ENCODE results near the gene AOAH. TPM values are rescaled to one million over a fixed set of nuclear protein-coding genes. Genes with fewer than 3 reads are reported as not detected.

AOAH gene
- total RNA-seq, 6 experiments from 2014 or later: not detected

GRCh38 chr7:36671432-36671829 is 52.9 kb downstream of the AOAH start:
- no peak for TF ChIP-seq CTCF (IDR thresholded peaks at IDR 0.05)
- H3K36me3 Mint-ChIP-seq (ENCODE audit: low read depth): no peaks in the 10 kb centered on the region
- no peak for DNase-seq
- H3K27ac Mint-ChIP-seq: no peak overlapping the region
- H3K4me3 Mint-ChIP-seq: no peak overlapping the region
- peaks cover 4% of the 10 kb centered on the region for H3K27me3 Mint-ChIP-seq (ENCODE audit: insufficient read depth)
- H3K4me1 Mint-ChIP-seq (ENCODE audit: low read depth): no peaks in the 10 kb centered on the region
- H3K9me3 Mint-ChIP-seq: no peaks in the 10 kb centered on the region

GRCh38 chr7:36670585-36671431 is 53.5 kb downstream of the AOAH start:
- Mint-ChIP-seq H3K9me3 (no peaks in the 10 kb centered on the region), H3K36me3 (ENCODE audit: low read depth) (no peaks in the 10 kb centered on the region), H3K27me3 (ENCODE audit: insufficient read depth) (peaks cover 4% of the 10 kb centered on the region), H3K27ac (no peak overlapping the region), H3K4me1 (ENCODE audit: low read depth) (no peaks in the 10 kb centered on the region), H3K4me3 (no peak overlapping the region)
- DNase-seq: peak; percentile 38
- TF ChIP-seq CTCF (IDR thresholded peaks at IDR 0.05): peak; percentile 91

GRCh38 chr7:36668750-36669149 is 55.5 kb downstream of the AOAH start:
- H3K4me1 Mint-ChIP-seq (ENCODE audit: low read depth): no peaks in the 10 kb centered on the region
- no peak for TF ChIP-seq CTCF (IDR thresholded peaks at IDR 0.05)
- no peak overlapping the region for H3K27ac Mint-ChIP-seq
- peaks cover 3% of the 10 kb centered on the region for H3K27me3 Mint-ChIP-seq (ENCODE audit: insufficient read depth)
- H3K36me3 Mint-ChIP-seq (ENCODE audit: low read depth): no peaks in the 10 kb centered on the region
- no peaks in the 10 kb centered on the region for H3K9me3 Mint-ChIP-seq
- H3K4me3 Mint-ChIP-seq: no peak overlapping the region
- no peak for DNase-seq

GRCh38 chr7:36668080-36668479 is 56.2 kb downstream of the AOAH start:
- DNase-seq: no peak
- Mint-ChIP-seq H3K27ac (no peak overlapping the region), H3K4me3 (no peak overlapping the region), H3K27me3 (ENCODE audit: insufficient read depth) (peaks cover 1% of the 10 kb centered on the region), H3K4me1 (ENCODE audit: low read depth) (no peaks in the 10 kb centered on the region), H3K9me3 (no peaks in the 10 kb centered on the region), H3K36me3 (ENCODE audit: low read depth) (no peaks in the 10 kb centered on the region)
- TF ChIP-seq CTCF (IDR thresholded peaks at IDR 0.05): no peak

GRCh38 chr7:36667007-36667745 is 57.1 kb downstream of the AOAH start:
- Mint-ChIP-seq H3K9me3 (no peaks in the 10 kb centered on the region), H3K27me3 (ENCODE audit: insufficient read depth) (peaks cover 1% of the 10 kb centered on the region), H3K36me3 (ENCODE audit: low read depth) (no peaks in the 10 kb centered on the region), H3K4me1 (ENCODE audit: low read depth) (no peaks in the 10 kb centered on the region), H3K4me3 (no peak overlapping the region), H3K27ac (no peak overlapping the region)
- no peak for DNase-seq
- no peak for TF ChIP-seq CTCF (IDR thresholded peaks at IDR 0.05)

Measured in HFFc6 (cell line).